DMS153 treated with DMSO at 0.1 percent for 48 hours (cell line): ENCODE results near the gene PBRM1.
"Not testable (repeated sequence)": the region's sequence is repeated elsewhere in the genome, so short reads cannot be mapped to it uniquely, and the experiment has no call there.

Experiments
- DNase-seq: peaks from one replicate; lab custom pipeline; 2025; ENCODE audit not compliant: unreplicated experiment; lab: John Stamatoyannopoulos, UW

PBRM1 gene

GRCh38 chr3:52704611-52705437 is 19.1 kb upstream of the PBRM1 start:
- no peak for DNase-seq

- DNase-seq = no peak
These were observed 17.6 kb upstream of the PBRM1 start for GRCh38 chr3:52703341-52703740.

DNA sequence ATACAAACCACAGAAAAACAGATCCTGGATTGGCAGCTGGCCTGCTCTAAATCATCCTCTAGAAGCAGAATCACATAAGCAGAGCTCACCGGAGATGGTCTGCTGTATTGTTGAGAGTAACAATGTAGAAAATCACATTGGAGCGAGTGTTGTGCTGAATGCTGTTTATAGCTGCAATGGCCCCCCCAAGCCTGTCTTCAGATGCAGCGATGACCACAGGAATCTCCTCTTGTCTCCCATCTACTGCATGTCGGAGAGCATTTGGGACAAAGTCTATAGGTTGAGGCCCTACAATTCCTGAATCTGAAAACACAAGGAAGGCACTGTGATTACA is 11.9 kb upstream of the PBRM1 start:
- DNase-seq = no peak

GRCh38 chr3:52696830-52697631 is 11.3 kb upstream of the PBRM1 start:
- DNase-seq = no peak

GRCh38 chr3:52695798-52696671 is 10.3 kb upstream of the PBRM1 start:
- no peak for DNase-seq

DNA sequence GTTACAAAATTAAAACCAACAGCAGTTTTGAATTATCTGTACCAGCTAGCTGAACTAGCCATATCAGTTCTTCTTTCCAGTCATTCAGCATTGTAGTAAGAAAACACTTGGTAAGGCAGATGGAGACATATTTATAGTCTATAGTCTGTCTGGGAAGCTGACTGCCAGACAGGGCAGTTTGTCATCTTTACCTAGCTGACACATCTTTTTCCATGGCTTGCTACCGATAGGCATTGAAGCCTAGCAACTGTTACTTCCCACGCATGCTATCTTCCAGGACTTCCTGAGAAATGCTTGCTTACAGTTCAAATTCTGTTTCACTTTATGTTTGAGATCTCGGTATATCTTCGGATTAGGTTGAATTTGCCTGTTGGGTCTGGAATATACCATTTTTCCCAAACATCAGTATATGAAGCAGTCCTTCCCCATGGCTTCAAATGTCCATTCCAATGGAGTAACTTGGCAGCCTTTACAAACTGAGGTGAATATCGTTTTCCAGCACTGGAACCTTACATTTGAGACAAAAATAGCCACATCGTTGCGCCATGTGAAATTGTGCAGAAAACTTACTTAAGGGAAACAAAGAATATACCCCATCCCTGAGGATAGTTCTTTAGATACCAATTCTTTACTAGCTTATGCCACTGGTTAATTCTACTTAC is 8.9 kb upstream of the PBRM1 start:
- no peak for DNase-seq

- DNase-seq = no peak
These were observed 7.4 kb upstream of the PBRM1 start for GRCh38 chr3:52693071-52693470.

DNA sequence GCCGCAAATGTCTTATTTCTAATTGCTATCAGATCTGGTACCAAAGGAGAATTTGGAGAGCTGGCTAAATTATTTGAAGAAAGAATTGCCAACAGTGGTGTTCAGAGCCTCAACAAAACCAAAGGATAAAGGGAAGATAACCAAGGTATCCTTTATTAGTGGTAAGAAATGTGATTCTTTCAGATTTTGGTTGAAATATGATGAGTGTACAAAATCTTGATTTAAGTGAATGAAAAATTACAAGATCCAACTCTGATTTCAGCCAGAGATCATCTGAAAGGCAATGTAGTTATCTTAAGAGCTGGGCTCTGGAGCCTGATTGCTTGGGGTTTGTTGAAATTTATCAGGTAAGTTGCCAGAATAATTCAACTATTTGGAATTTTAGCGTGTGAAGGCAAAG is 4.8 kb upstream of the PBRM1 start:
- DNase-seq = no peak

GRCh38 chr3:52689151-52689550 is 3.4 kb upstream of the PBRM1 start:
- DNase-seq = no peak

DNA sequence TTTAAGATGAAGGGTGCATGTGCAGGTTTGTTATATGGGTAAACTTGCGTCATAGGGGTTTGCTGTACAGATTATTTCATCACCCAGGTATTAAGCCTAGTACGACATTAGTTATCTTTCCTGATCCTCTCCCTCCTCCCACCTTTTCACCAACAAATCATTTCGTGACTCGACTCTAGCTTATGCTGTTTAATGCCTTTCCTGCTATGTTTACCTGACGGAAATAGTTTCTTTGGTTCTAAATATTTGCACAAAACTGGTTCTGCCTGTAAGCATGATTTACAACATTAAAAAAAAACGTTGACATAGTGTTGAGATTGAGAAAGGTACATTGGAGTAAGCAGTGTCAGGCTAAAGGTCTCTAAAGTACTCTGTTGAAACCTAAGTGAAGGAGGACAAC is 2.6 kb upstream of the PBRM1 start:
- no peak for DNase-seq

GRCh38 chr3:52685285-52685708 is 416 bp downstream of the PBRM1 start:
- DNase-seq = peak; percentile 15

DNA sequence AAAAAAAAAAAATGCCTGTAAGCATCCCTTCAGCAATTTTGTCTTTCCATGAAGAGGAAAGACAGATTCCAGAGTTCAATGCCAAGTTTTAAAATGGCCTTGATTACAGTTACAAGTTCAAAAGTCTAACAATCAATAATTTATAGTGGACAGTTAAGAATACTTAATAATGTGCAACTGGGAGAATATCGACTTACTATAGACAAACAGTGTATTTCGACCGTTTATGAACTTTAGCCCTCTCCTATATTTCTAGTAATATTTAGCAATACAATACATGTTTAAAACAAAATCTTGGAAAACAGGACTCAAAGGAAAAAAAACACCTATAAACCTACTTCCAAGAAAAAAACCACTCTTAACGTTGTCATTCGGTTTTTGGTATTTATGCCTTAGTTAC is 1.5 kb downstream of the PBRM1 start:
- DNase-seq = no peak

- DNase-seq = no peak
These were observed 2.1 kb downstream of the PBRM1 start for GRCh38 chr3:52683611-52684010.

DNA sequence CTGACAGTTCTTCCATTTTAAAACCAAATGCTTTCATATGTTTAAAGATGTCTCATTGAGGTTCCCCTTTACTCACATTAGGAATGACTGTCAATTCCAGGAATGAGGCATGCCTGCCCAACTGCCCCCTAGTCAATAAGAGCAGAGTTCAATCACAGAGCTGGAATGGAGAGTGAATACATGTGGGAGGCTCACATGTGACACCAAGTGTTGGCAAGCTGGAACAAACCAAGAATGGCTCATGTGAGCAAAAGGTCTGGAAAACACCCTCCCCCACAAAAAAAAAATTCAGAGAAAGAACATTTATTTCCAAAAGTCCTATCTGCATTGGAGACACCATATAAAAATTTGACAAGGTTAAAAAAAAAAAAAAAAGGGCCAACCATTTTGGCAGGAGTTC is 3.7 kb downstream of the PBRM1 start:
- no peak for DNase-seq

- DNase-seq = no peak
These were observed 4.1 kb downstream of the PBRM1 start for GRCh38 chr3:52681596-52681995.

DNA sequence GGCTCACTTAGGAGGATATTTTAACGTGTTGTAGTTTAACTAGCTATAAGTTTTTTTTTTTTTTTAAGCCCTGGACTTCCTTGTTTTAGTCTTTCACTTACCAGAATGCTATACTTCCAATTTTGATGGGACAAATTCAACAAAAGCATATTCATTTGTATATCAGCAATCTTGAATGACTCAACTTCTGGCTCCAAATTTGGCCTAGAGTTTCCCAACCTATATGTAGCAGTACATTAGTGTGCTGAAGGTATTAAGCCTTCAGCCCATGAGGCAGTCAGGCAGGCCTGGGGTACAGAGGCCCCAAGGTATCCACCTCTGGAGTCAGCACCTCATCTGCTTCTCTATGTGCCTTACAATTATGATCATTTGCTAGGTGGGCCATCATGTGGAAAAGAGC is 5.9 kb downstream of the PBRM1 start:
- no peak for DNase-seq

DNA sequence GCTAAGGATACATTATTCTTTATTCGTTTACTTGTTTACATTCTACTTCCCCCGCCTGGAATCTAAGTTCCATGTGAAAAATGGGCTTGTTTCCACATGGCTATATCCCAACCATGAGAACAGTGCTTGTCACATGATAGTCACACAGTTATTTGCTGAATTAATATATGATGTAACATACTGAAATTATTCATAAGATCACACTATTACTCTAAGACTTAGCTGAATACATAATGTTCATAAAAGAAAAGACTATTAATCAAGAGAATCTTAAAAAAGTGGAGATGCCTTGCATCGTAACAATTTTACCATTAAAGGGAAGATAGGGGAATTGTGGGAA is 6.5 kb downstream of the PBRM1 start:
- DNase-seq = no peak

GRCh38 chr3:52678265-52679198 is 7.2 kb downstream of the PBRM1 start:
- no peak for DNase-seq

GRCh38 chr3:52676201-52676600 is 9.5 kb downstream of the PBRM1 start:
- not testable (repeated sequence) for DNase-seq

DNA sequence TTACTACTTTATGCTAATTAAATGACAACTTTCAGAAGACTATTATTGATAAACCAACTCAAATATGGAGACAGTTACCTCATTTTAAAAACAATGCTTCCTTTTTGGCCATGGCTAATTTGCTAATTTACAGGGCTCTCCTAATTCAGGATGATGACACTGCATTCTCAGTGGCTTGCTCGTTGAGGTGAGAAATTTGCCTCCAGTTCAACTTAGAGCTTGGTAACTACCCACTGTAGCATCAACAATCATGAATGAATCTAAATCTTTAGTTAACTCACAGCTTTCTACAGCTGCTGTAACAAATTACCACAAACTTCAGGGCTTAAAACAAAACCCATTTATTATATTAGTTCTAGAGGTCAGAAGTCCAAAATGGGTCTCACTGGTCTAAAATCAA is 14.0 kb downstream of the PBRM1 start:
- DNase-seq = no peak
